ENCODE measurements around the gene IGLL1.

DNA sequence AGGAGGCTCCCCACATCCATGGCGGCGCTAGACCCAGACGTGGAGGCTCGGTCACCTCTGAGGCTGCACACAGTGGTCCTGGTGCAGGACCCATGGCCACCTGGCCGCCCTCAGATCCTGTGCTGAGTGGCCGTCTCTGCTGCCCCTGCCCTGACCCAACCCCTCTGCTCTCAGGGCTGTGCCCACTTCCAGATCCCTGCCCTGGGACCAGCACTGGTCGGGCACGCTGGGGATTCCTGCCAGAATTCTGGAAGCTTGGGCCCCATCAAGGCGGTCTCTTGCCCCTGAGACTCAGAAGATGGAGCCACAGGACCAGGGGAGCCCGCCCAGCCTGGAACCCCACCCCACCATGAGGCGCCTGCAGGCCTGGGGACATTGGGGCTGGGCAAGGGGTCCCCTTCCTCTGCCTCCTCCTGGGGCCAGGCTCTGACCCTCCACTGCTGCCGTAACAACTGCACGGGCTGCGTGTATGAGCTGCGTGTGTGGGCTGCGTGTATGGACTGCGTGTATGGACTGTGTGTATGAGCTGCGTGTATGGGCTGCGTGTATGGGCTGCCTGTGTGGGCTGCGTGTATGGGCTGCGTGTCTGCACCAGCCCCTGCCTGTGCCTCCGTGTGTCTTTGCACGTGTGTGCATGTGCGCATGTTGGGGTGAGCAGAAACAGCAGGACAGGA lies 48.7 kb downstream of the IGLL1 start:
- TF ChIP-seq, protein P1, sequence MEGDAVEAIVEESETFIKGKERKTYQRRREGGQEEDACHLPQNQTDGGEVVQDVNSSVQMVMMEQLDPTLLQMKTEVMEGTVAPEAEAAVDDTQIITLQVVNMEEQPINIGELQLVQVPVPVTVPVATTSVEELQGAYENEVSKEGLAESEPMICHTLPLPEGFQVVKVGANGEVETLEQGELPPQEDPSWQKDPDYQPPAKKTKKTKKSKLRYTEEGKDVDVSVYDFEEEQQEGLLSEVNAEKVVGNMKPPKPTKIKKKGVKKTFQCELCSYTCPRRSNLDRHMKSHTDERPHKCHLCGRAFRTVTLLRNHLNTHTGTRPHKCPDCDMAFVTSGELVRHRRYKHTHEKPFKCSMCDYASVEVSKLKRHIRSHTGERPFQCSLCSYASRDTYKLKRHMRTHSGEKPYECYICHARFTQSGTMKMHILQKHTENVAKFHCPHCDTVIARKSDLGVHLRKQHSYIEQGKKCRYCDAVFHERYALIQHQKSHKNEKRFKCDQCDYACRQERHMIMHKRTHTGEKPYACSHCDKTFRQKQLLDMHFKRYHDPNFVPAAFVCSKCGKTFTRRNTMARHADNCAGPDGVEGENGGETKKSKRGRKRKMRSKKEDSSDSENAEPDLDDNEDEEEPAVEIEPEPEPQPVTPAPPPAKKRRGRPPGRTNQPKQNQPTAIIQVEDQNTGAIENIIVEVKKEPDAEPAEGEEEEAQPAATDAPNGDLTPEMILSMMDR (IDR thresholded peaks at IDR 0.05) = no peak
- no peak for TF ChIP-seq POLR2A (IDR thresholded peaks at IDR 0.05)
